ENCODE measurements around the gene SPDL1.
"Not testable (repeated sequence)": the region's sequence is repeated elsewhere in the genome, so short reads cannot be mapped to it uniquely, and the experiment has no call there.

The SPDL1 gene

DNA sequence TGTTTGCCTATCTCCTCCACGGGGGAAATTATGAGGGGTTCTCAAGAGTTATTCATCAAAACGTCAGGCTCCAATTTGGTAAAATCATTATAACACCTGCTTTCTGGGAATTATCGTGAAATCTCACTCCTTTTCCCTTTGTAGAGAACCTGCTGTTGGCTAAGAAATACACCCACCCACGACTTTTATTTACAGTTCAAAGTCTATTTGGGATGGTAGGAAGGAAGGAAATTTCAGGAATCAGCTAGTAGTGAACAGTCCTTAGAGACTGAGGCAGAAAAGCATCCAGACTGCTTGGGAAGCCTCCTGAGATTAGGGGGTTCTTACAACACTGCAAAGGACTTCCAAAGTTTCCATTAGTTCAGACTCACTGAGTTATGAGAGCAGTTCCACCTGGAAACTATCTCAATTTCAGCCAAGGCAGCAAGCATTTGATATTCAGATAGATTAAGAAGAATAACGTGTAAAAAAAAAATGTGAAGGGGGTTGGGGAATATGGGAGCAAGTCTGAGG lies 9.4 kb upstream of the SPDL1 start:
- DNase-seq: no peak

DNA sequence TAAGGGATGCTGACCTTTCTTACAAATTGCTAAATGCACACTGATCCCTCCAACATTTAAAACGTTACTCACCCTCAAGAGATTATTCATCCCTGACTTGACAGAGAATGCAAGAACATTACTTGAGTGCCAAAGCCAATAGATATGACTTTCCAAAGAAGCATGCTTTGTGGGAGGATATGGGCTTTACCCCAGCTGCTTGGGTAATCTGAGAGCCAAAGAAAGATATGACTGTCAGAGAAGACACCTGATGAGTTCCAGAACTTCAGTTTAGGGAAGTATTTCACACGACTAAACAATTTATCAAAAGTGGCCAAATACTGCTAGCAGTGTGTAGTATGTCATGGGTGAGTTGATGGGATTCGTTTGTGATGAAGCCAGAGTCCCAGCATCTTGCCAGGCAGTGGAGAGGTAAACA lies 7.4 kb upstream of the SPDL1 start:
- no peak for DNase-seq

DNA sequence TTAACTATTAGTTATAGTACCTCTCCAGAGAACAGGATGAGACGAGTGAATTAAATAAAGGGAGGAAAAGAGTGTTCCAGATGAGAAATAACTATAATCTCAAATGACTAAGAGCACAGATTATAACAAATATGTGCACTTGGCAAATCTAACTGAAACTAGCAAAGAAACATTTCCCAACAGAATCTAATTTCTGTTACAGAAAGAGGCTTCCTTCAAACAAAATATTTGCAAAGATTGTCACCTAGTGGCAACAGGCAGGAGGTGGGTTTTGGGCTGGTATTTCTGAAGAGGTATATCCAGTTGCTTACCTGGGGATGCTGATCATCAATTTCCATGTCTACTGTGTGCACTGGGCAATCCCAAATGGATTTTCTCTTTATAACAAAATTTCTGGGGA lies 5.6 kb upstream of the SPDL1 start:
- DNase-seq: no peak

DNA sequence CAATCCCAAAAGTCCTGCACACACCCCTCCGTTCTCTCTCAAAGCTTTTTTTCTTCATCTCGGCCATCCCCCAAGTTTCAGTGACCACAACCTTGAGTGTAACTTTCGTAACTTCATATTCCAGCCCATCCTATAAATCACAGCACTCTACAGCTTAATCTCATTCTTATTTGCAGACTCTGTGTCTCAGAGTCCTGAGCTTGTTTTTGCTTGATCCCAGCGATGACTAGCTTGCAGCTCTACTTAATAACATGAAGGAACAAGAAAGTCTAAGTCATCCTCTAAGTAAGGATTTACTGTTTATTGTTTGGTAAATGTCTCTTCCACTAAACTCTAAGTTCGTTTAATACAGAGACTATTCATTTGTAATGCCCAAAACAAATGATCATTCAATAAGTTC lies 2.6 kb upstream of the SPDL1 start:
- DNase-seq: no peak

DNA sequence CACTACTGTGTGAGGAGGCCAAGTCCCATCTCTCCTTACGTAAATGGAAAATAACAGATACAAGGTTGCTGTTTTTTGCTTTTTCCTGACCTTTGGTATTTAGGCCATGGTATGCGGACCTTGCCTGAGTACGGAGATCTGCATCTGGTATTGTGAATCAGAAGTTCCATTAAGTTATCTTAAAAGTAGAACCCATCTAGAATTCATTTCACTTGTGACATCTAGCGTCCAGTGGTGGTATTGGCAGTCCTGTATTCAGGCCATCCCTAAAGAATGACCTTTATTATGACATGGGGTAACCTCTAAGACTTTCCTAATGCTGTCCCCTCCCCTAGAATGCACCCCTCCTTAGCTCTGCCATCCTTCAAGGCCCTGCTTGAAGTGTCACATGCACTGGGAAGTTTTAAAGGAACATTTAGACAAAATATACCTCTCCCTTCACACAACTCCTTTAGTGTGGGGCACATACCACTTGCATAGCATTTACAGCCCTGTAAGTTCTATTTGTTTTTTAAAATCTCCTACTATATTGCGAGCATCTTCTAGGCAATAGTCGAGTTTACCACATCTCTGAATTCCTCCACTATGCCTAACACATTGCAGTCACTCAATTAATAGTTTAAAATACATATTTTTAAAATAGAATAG lies 1.9 kb upstream of the SPDL1 start:
- peak; percentile 23 for DNase-seq

DNA sequence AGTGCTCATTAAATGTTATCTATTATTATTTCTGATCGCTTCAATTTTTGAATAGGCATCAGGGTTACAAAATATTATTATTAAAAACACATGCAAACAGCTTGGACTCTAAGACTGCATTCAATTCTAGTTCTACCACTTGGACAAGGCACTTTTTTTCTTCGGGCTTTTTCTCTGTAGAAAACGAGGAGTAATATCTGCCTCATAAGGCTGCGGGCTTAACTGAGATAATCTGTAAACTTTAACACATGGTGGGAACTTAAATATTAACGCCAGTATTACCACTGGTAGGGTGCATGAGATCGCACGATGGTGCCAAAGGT lies 511 bp upstream of the SPDL1 start:
- no peak for DNase-seq

DNA sequence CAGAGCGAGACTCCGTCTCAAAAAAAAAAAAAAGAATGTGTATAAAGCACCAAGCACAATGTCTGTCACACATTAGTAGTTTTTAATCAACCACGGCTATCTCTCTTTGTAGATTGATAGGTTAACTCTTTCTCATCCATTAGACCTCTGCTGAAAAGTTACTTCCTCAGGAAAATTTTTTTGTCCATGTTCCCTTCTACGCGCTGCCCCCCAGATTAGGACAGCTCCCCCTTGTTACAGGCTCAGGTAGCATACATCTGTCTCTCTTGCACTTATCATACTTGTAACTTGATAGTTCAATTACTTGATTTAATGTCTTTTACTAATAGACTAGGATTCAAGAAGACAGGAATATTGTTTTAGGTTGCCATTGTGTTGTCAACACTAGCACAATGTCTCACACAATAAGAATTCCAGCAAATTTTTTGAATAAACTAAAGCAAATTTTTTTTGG lies 1.5 kb downstream of the SPDL1 start:
- DNase-seq: no peak

DNA sequence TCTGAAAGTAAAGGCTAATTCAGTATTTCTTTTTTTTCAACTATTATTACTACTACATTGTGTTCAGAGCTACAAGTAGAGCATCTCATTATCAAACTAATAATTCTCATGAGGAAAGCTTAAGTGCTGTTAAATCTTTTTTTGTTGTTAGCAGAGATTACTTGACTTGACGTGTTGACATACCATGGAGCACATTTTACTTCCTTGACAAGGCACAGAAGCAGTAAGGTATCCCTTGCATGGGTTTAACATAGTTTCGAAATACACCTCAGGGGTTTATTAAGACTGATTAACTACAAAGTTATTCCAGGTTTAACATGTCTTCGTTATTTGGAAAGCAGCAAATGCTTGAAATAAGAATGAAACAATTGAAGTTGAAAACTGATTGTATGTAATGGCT lies 7.0 kb downstream of the SPDL1 start:
- DNase-seq: no peak

DNA sequence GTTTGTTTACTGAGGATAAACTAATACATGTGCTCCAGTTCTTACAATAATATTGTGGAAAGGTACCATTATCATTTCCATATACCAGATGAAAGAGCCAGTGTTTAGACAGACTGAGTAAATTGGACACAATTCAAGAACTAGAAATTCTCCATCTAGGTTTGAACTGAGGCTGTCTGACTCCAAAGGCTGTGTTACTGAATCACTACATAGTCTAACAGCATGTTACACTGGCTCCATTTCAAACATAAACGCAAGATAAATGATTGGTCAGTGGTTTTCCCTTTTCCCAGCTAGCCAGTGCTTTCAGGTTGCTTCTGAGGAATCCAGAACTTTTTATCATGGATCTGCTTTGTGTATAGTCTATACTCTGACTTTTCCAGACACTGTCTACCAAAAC lies 8.1 kb downstream of the SPDL1 start:
- DNase-seq: no peak

DNA sequence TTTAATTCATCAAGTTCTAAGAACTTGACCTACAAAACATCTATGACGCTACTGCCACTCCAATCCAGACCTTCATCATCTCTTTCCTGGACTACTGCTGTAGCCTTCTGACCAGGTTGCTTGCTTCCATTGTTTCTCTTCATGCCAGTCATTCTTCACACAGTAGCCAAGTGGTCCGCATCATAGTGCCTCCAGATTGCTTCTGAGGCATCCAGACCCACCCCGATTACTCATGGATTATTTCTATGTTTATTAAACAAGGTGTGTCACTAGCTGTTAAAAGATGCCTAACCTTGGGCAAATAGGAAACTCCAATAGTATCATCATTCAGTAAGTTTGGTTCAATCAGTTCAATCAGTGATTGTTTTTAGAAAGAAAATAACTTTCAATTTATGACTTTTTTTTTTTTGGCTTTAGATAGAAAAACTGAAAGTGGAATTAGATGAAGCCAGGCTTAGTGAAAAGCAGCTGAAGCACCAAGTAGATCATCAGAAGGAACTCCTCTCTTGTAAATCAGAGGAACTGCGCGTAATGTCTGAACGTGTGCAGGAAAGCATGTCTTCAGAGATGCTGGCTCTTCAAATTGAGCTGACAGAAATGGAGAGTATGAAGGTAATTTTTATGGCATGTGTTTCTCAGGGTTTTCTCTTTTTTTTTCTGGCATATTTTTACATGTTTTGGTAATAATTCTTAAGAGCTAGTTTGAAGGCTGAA lies 9.5 kb downstream of the SPDL1 start:
- no peak for DNase-seq

DNA sequence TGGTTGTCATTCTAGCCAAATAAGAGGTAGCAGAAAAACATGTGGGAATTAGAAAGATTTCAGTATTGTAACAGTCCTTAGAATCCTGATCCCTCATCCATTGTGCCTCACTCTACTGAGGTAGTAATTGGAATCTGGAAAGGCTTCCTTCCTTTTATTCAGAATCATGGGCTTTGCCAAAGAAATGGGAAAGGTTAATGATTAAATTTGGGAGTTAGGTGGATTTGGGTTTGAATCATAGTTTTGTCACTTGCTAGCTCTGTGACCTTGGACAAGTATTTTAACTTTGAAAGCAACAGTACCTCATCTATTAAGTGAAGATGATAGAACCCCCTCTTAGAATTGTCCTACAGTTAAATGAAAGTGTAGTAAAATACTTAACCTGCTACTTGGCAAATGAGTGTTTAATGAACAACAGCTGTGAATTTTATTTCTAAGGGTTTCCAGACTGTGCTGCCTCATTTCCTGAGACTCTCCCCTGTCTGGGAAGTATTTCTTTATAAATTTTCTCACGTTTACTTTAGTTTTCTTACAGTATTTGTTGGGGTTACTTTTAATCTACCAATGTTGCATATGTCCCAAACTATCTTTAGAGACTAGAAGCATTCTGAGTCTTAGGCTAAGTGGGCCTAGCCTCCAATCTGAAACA lies 11.7 kb downstream of the SPDL1 start:
- DNase-seq: no peak

DNA sequence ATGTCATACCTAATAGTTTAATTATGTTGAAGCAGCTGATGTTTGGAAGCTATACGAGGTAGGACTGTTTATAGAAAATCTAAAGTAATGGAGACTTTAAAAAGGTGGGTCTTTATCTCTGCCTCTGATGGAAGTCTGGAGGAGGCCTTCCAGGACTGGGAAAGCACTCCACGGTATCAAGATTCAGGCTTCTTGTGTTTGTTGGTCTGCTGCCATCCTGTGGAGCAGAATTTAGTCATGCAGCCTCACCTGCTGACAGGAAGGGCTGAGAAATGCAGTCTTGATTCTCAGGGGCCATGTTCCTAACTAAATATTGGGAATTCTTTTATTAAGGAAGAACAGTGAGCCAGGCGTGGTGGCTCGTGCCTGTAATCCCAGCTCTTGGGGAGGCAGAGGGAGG lies 15.9 kb downstream of the SPDL1 start:
- no peak for DNase-seq

DNA sequence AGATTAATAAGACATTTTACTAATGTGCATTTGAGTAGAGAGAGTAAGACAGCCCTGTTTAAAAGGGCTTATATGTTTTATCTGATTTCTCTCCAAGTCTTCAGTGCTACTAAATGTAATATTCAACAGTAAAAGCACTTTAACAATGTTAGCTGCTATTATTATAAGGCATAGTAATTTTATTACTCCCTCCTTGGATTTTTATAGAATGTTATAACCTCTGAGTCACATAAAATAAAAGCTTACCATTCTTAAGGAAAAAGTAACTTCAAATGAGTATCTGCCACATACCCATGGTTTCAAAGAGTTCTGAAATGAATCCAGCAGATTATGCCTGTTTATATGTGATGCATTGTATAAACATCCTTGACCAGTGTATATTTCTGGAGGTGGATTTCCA lies 19.0 kb downstream of the SPDL1 start:
- no peak for DNase-seq

DNA sequence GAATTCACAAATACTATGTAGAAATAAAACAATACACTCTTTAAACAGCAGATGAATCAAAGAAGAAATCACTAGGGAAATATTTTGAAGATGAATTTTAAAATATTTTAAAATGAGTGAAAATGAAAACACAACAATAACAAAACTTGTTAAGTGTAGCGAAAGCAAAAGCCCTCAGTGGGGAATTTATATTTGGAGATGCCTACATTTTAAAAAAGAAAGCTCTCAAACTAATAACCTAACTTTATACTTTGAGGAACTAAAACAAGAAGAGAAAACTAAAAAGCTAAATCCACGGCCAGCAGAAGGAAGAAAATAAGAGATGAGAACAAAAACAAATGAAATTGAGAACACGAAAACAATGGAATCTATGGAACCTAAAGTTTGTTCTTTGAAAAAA lies 22.7 kb downstream of the SPDL1 start:
- no peak for DNase-seq

DNA sequence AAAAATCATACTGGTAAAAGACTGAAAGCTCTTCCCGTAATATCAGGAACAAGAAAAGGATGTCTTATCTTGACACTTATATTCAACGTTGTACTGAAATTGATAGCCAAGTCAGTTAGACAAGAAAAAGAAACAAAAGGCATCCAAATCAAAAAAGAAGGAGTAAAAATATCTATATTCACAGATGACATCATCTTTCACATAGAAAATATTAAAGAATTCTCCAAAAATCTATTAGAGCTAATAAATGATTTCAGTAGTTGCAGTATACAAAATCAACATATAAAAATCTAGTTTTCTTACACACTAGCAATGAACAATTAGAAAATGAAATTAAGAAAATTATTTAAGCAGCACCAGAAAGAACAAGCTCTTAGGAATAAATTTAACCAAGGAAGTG lies 24.3 kb downstream of the SPDL1 start:
- DNase-seq: no peak

DNA sequence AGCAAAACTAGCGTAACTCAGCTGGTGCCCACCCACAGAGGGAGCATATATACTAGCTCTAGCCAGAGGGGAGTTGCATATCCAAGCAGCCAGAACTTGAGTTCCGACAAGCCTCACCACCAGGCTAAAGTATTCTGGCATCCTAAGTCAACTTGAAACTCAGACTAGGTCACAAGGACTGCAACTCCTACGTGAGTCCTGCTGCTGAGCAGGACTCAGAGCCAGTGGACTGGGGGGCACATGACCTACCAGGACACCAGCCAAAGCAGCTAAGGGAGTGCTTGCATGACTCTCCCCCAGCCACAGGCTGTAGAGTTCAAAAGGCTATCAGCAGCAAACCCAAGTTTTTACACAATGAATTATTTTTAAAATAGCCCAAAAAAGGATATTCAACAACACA lies 26.1 kb downstream of the SPDL1 start:
- no peak for DNase-seq

DNA sequence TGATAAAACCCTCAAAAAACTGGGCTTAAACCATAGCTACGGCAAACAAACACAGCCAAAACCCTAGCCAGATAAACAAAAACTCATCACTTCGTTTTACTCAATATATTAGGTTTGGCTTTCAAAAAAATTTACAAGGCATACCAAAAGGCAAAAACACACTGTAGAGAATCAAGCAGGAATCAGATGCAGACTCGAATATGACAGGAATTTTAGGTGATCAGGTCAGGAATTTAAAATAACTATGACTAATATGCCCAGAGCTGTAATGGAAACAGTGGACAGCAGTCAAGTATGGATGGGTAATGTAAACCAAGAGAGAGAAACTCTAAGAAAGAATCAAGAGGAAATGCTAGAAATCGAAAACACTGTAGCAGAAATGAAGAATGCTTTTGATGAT lies 27.0 kb downstream of the SPDL1 start:
- DNase-seq: no peak

DNA sequence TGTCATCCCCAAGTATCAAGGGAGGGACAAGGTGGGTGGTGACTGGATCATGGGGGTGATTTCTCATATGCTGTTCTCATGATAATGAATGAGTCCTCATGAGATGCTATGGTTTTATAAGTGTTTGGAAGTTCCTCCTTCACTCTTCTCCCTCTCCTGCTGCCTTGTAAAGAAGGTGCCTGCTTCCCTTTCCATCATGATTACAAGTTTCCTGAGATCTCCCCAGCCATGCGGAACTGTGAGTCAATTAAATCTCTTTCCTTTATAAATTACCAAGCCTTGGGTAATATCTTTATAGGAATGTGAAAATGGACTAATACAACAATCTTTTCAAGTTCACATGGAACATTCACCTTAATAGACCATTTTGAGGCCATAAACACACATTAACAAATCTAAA lies 32.0 kb downstream of the SPDL1 start:
- DNase-seq: no peak

DNA sequence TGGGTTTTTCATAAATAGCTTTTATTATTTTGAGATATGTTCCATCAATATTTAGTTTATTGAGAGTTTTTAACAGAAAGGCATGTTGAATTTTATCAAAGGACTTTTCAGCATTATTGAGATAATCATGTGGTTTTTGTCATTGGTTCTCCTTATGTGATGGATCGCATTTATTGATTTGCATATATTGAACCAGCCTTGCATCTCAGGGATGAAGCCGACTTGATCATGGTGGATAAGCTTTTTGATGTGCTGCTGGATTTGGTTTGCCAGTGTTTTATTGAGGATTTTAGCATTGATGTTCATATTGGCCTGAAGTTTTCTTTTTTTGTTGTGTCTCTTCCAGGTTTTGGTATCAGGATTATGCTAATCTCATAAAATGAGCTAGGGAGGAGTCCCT lies 40.7 kb downstream of the SPDL1 start:
- DNase-seq: not testable (repeated sequence)

DNA sequence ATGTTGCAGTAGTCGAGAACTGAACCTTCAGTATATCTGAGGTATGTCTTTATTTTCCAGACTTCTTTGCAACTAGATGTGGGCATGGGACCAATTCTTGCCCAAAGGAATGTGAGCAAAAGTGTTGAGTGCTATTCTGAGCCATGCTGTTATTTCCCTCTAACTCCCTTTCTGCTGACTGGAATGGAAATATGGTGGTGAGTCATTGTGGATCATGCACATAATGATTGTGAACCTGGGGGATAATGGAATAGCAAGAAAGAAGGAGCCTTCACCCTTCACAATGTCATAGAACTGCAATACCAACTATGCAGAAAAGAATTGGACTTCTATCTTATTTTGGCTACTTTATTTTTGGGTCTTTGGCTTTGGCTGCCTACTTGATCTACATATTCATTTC lies 43.2 kb downstream of the SPDL1 start:
- DNase-seq: no peak

DNA sequence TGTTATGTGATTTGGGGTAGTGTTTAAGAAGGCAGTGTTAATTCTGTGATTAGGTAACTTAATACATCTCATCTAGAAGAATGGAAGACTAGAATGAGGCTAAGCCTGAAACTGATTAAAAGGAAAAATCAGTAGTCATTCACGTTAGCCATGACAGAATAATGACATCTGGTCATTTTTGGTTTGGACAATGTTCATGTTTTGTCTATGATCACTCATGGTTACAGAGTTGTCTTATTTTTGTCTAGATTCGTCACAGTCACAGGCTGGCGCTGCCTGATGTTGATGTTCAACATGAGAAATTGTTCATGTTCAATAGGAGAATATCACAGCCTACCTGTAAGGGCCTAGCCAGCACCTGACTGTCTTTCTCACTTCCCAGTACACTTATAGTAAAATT lies 44.0 kb downstream of the SPDL1 start:
- no peak for DNase-seq

DNA sequence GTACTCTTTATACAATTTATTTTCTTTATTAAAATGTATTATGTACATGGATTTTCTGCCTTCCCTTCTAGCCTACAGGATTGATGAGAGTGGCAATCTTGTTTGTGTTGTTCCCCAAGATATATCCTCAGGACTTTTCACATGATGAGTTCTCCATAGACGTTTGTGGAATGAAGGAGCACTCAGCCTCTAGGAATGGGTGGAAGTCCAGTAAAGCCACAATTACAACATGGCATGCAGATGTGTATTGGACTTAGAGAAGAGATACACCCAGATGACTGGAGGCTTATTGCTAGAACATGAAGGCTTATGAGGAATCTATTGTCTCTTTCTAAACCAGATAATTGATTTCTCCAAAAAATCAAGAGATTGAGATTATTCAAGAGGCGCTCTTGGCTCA lies 45.3 kb downstream of the SPDL1 start:
- no peak for DNase-seq

DNA sequence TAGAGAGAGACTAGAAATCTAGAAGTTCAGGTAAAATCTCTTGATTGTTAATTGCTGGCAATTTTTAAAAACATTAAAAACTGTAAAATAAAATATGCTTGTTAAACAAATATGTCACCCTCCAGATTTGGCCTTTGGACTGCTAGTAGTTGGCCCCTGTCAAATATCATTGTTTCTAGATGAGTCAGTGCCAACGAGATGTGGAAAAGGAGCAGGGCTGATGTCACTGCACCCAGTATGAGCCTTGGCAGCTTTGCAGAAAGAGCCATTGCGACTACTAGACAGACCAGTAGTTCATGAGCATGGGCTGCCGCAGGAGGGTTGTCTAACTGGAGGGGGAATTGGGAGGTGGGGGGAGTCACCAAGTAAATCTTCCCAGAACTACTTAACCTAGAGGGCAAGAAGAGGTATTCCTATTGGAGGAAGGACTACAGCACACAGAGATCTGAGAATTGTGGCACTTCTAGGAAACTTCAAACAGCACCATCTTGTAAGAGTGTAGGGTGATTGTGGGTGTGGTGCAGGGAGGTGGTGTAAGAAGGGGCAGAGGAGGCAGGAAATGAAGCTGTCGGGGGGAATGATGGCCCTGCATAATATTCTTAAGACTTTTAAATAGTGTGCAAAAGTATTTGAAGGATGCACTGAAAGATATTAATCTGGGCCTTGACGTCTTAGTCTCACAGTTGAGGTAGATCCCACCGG lies 46.4 kb downstream of the SPDL1 start:
- DNase-seq: no peak

DNA sequence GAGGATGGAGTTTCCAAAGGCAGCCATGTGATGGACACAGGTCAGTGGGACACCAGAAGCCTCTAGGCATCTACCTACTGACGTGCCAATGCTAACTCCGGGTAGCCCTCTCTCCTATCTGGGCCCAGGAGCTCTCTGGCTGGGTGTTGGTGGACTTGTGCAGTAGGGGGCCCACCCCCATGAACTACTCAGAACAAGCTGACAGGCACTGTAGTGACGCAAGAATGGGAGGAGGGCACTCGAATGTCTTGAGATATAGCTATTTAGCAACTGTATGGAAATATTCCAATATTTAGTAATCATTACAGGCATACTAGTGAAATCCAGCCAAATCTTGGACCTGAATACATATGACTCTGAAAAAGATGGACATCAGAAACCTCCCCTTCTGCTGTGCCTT lies 47.8 kb downstream of the SPDL1 start:
- DNase-seq: no peak
